IPS-20b (cell line): ENCODE results near the gene ARMC9.
"Not testable (repeated sequence)": the region's sequence is repeated elsewhere in the genome, so short reads cannot be mapped to it uniquely, and the experiment has no call there.

Experiments
- H3K27ac ChIP-seq: one replicate; pipeline ENCODE4 v1.5.1; 2013; ENCODE audit warnings: low read length
- H3K27me3 ChIP-seq: 2 replicates; pipeline ENCODE4 v1.6.1; 2013; ENCODE audit warnings: mild to moderate bottlenecking, low read length, inconsistent platforms; ENCODE audit not compliant: insufficient read depth
- H3K36me3 ChIP-seq: 2 replicates; pipeline ENCODE4 v1.6.1; 2013; ENCODE audit warnings: low read depth, mild to moderate bottlenecking, inconsistent platforms, low read length, moderate library complexity; ENCODE audit not compliant: insufficient read depth
- H3K4me1 ChIP-seq: 2 replicates; pipeline ENCODE4 v1.6.1; 2013; ENCODE audit warnings: mild to moderate bottlenecking, control low read depth, inconsistent platforms, low read length, moderate library complexity; ENCODE audit not compliant: insufficient read depth
- H3K4me3 ChIP-seq: 2 replicates; pipeline ENCODE4 v1.5.1; 2013; ENCODE audit warnings: mild to moderate bottlenecking, low read length, inconsistent platforms
- H3K9ac ChIP-seq: 2 replicates; pipeline ENCODE4 v1.6.1; 2013; ENCODE audit warnings: low read depth, mild to moderate bottlenecking, inconsistent platforms, low read length, moderate library complexity
- H3K9me3 ChIP-seq: 2 replicates; pipeline ENCODE4 v1.6.1; 2013; ENCODE audit warnings: mild to moderate bottlenecking, low read depth, low read length, inconsistent platforms; ENCODE audit not compliant: insufficient read depth

The ARMC9 gene

DNA sequence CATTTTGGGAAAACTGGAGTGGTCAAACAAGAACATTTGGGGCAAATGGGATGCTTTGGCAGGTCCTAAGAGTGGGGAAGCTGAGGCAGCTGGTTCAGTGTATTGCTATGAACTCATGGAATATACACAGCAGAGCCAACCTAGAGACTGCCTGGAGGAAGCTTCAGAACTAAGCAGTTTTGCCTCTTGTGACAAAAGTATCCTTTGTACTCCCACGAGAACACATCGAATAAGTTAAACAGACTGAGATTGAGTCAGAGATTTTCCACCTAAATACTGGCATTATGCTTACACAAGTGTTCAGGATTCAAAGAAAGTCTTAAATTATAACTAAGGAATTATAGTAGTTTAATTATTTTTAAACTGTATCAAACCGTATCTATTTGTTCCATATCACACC, 5.2 kb upstream of the ARMC9 start:
- Histone ChIP-seq H3K9me3 (no peaks in the 10 kb centered on the region), H3K9ac (no peak overlapping the region), H3K4me1 (peaks cover 16% of the 10 kb centered on the region; the same call in 1 of the 2 replicates), H3K36me3 (no peaks in the 10 kb centered on the region), H3K4me3 (no peak overlapping the region), H3K27ac (no peak overlapping the region), H3K27me3 (no peaks in the 10 kb centered on the region)

DNA sequence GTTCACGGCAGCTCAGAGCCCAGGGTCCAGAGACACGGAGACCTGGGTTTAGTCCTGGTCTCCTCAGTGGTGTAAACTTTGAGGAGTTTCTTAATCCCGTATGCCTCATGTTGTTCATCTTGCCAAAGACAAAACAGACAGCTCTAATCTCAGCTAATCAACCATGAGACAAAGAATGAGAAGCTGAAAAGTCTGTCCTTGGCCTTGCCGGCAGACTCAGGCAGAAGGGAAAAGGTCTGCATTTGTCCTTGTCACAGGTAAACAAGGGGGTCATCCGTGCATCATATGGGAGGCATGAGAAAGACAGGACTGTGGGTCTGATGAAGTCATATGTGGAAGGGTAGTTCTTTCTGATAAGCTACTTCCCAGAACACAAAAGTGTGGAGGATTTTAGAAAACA, 1.8 kb upstream of the ARMC9 start:
- H3K4me1 ChIP-seq, result peaks cover 7% of the 10 kb centered on the region; the same call in 1 of the 2 replicates
- H3K27me3 ChIP-seq, result no peaks in the 10 kb centered on the region
- H3K27ac ChIP-seq, result no peak overlapping the region
- H3K36me3 ChIP-seq, result no peaks in the 10 kb centered on the region
- no peak overlapping the region for H3K9ac ChIP-seq
- no peak overlapping the region for H3K4me3 ChIP-seq
- H3K9me3 ChIP-seq, result no peaks in the 10 kb centered on the region

DNA sequence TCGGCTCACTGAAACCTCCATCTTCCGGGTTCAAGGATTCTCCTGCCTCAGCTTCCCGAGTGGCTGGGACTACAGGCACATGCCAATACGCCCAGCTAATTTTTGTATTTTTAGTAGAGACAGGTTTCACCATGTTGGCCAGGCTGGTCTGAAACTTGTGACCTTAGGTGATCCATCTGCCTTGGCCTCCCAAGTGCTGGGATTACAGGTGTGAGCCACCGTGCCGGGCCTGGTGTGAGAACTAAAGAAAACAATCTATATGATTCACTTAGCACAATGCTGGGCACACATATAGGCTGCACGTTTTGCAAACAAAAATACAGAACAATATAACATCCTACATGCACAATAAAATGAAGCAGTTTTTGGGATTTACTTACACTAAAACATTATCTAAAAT, 1.2 kb upstream of the ARMC9 start:
- H3K27ac ChIP-seq, H3K4me3 ChIP-seq, H3K4me1 ChIP-seq, H3K9ac ChIP-seq, H3K36me3 ChIP-seq, H3K27me3 ChIP-seq, H3K9me3 ChIP-seq: not testable (repeated sequence)

GRCh38 chr2:231197706-231198290, 633 bp upstream of the ARMC9 start:
- Histone ChIP-seq H3K27ac (peak overlapping the region; percentile 91), H3K4me3 (peak overlapping the region; percentile 92), H3K27me3 (no peaks in the 10 kb centered on the region), H3K4me1 (peaks cover 7% of the 10 kb centered on the region; the same call in 1 of the 2 replicates), H3K36me3 (0 out of 2 replicates have a peak, but pooled peaks cover 3% of the 10 kb centered on the region), H3K9ac (peak overlapping the region; percentile 89; the same call in 1 of the 2 replicates), H3K9me3 (no peaks in the 10 kb centered on the region)

DNA sequence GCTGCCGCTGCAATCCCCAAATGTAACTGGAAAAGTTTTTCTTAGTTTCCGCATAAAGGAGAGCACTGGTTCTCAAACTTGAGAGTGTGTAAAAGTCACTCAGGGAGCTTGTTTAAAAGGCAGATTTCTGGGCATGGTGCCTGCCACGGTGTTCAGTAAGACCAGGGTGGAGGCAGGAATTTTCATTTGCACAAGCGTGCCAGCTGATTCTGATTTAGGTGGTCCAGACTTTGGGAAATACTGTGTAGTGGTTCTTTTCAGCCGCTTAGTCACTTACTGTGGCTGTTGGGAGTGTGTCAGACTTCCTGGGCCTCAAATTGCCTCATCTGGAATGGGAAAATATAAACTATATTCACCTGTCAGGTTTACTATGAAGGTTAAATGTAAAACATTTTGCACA, 788 bp downstream of the ARMC9 start:
- peak overlapping the region; percentile 92 for H3K4me3 ChIP-seq
- H3K36me3 ChIP-seq, result 0 out of 2 replicates have a peak, but pooled peaks cover 4% of the 10 kb centered on the region
- H3K9me3 ChIP-seq, result no peaks in the 10 kb centered on the region
- H3K27me3 ChIP-seq, result no peaks in the 10 kb centered on the region
- H3K27ac ChIP-seq, result no peak overlapping the region
- peaks cover 7% of the 10 kb centered on the region; the same call in 1 of the 2 replicates for H3K4me1 ChIP-seq
- H3K9ac ChIP-seq, result peak overlapping the region; percentile 78; the same call in 1 of the 2 replicates

GRCh38 chr2:231200805-231201474, 2.5 kb downstream of the ARMC9 start:
- Histone ChIP-seq H3K27me3 (no peaks in the 10 kb centered on the region), H3K9me3 (no peaks in the 10 kb centered on the region), H3K36me3 (peaks cover 7% of the 10 kb centered on the region; the same call in 1 of the 2 replicates), H3K9ac (no peak overlapping the region), H3K4me1 (peaks cover 7% of the 10 kb centered on the region; the same call in 1 of the 2 replicates), H3K27ac (no peak overlapping the region), H3K4me3 (no peak overlapping the region)

DNA sequence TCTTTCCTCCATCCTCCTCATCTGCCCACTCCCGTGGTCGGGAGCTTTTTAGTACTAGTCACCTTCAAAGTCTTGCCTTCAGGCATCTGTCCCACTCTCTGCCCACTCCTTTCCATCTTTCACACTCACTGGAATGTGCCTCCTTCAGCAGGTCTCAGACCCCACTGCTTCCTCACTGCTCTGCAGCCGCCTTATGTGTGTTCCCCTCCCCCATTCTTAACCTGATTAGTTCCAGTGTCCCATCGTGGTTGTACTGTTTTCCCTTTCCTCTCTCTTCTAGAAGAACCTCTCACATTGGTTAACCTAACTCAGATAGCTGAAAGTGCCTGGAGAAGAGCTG, 3.0 kb downstream of the ARMC9 start:
- Histone ChIP-seq H3K27ac (no peak overlapping the region), H3K27me3 (no peaks in the 10 kb centered on the region), H3K4me3 (no peak overlapping the region), H3K9ac (no peak overlapping the region), H3K9me3 (no peaks in the 10 kb centered on the region), H3K36me3 (peaks cover 9% of the 10 kb centered on the region; the same call in 1 of the 2 replicates), H3K4me1 (peaks cover 7% of the 10 kb centered on the region; the same call in 1 of the 2 replicates)

DNA sequence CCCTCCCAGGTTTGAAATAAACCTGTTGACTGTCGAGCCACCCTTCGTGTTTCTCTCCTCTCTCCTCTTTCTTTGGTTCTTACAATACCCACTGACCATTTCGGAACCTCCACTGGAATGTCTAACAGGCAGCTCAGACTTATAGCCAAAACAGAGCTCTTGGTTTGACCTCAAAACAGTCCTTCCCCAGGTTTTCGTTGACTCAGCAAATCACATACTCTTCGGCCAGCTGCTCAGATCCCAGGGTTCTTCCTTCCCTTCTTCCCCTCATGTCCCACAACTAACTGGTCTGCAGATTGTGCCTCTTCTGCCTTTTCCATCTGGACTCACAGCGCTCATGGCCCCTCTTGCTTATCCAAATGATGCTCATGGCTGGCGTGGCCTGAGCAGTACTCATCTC, 4.7 kb downstream of the ARMC9 start:
- H3K4me1 ChIP-seq, result peaks cover 4% of the 10 kb centered on the region; the same call in 1 of the 2 replicates
- H3K4me3 ChIP-seq, result no peak overlapping the region
- H3K9ac ChIP-seq, result no peak overlapping the region
- H3K36me3 ChIP-seq, result peaks cover 14% of the 10 kb centered on the region; the same call in 1 of the 2 replicates
- no peaks in the 10 kb centered on the region for H3K27me3 ChIP-seq
- no peaks in the 10 kb centered on the region for H3K9me3 ChIP-seq
- H3K27ac ChIP-seq, result no peak overlapping the region

- H3K9ac ChIP-seq, result no peak overlapping the region
- H3K4me3 ChIP-seq, result no peak overlapping the region
Observed at GRCh38 chr2:231204146-231204545, 5.7 kb downstream of the ARMC9 start.

DNA sequence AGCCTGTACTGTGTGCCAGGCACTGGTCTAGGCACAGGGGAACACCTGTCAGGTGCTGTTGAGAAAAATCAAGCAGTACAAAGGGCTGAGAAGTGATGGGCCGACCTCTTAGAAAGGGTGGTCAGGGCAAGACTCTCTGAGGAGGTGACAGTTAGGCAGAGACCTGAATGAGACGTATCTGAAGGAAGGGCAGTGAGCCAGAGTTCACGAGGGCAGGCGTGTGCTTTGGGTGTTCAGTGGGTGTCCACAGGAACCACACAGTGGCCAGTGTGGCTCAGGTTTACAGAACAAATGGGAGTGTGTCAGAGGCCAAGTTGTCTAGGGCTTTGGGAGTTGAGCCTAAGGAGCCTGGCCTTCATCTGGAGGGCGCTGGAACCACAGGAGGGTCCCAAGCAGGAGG, 6.2 kb downstream of the ARMC9 start:
- Histone ChIP-seq H3K4me3 (no peak overlapping the region), H3K4me1 (no peaks in the 10 kb centered on the region), H3K27ac (no peak overlapping the region), H3K36me3 (peaks cover 29% of the 10 kb centered on the region; the same call in 1 of the 2 replicates), H3K27me3 (no peaks in the 10 kb centered on the region), H3K9me3 (no peaks in the 10 kb centered on the region), H3K9ac (no peak overlapping the region)

More at GRCh38 chr2:231204146-231204545, 5.7 kb downstream of the ARMC9 start:
- Histone ChIP-seq H3K27ac (no peak overlapping the region), H3K36me3 (peaks cover 25% of the 10 kb centered on the region; the same call in 1 of the 2 replicates), H3K9me3 (no peaks in the 10 kb centered on the region), H3K27me3 (no peaks in the 10 kb centered on the region), H3K4me1 (peaks cover 3% of the 10 kb centered on the region; the same call in 1 of the 2 replicates)

DNA sequence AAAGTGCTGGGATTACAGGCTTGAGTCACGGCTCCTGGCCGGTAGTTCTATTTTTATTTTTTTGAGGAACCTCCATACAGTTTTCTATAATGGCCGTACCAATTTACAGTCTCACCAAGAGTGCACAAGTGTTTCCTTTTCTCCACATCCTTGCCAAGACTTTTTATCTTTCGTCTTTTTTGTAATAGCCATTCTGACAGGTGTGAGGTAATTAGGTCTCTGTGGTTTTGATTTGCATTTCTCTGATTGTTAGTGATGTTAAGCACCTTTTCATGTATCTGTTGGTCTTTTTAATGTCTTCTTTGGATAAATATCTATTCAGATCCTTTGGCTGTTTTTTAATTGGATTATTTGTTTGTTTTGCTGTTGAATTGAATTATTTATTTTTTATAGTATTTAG, 9.3 kb downstream of the ARMC9 start:
- Histone ChIP-seq H3K27ac (no peak overlapping the region), H3K4me1 (no peaks in the 10 kb centered on the region), H3K4me3 (no peak overlapping the region), H3K9ac (no peak overlapping the region), H3K27me3 (no peaks in the 10 kb centered on the region), H3K36me3 (peaks cover 49% of the 10 kb centered on the region), H3K9me3 (no peaks in the 10 kb centered on the region)

GRCh38 chr2:231210782-231211181, 12.4 kb downstream of the ARMC9 start:
- no peaks in the 10 kb centered on the region for H3K27me3 ChIP-seq
- H3K27ac ChIP-seq, result no peak overlapping the region
- H3K4me3 ChIP-seq, result no peak overlapping the region
- H3K9ac ChIP-seq, result no peak overlapping the region
- peaks cover 66% of the 10 kb centered on the region for H3K36me3 ChIP-seq
- no peaks in the 10 kb centered on the region for H3K4me1 ChIP-seq
- no peaks in the 10 kb centered on the region for H3K9me3 ChIP-seq
